SK-N-SH treated with all-trans-retinoic acid at 6 μM for 48 hours (cell line): ENCODE measurements around the gene PIM3.

ENCODE experiments used
- PATZ1 ChIP-seq: fragments of 250-450 bp; sonication (Bioruptor Pico); IDR thresholded peaks from 2 replicates; pipeline ENCODE4 v1.8.0; 2020; ENCODE audit warnings: mild to moderate bottlenecking, moderate library complexity, borderline replicate concordance
- PPARA ChIP-seq: fragments of 250-450 bp; sonication (Bioruptor Pico); IDR thresholded peaks from 2 replicates; pipeline ENCODE4 v1.5.0; 2020; ENCODE audit warnings: mild to moderate bottlenecking, borderline replicate concordance
- ZC3H10 ChIP-seq: fragments of 250-450 bp; sonication (Bioruptor Pico); IDR thresholded peaks from 2 replicates; pipeline ENCODE4 v1.5.1; 2021; ENCODE audit warnings: mild to moderate bottlenecking, moderate library complexity
- ZFP30 ChIP-seq: fragments of 450-650 bp; formaldehyde crosslinking; IDR thresholded peaks from 2 replicates; pipeline ENCODE4 v1.5.0; 2022; ENCODE audit warnings: mild to moderate bottlenecking, moderate library complexity

GRCh38 chr22:50011447-50012210 lies 51.1 kb downstream of the PIM3 start:
- TF ChIP-seq ZFP30 (CRISPR knock-in tag) = no peak
- no peak for TF ChIP-seq PPARA (CRISPR knock-in tag)
- no peak for TF ChIP-seq PATZ1 (CRISPR knock-in tag)
- no peak for TF ChIP-seq ZC3H10 (CRISPR knock-in tag)
